Pulmonary artery endothelial cell (primary cell): ENCODE results near the gene GPR33. TPM values are rescaled to one million over a fixed set of nuclear protein-coding genes. Genes with fewer than 3 reads are reported as not detected.
A peak's percentile ranks its signal among the peaks of the same experiment; 100 is the strongest.
"Not testable (repeated sequence)": the region's sequence is repeated elsewhere in the genome, so short reads cannot be mapped to it uniquely, and the experiment has no call there.

Source experiments
- DNase-seq: peaks from one replicate; pipeline ENCODE4 v3.0.0-alpha.2; 2011; ENCODE audit warnings: low read depth, low spot score
- total RNA-seq: library from RNA; depleted of rRNA; stranded (reverse); fragments of >200 nt; gene quantifications from 2 replicates; pipeline ENCODE4 v1.2.3, GENCODE V29; 2014

The GPR33 gene
- total RNA-seq, 1 donor from 2014 or later, result not detected

DNA sequence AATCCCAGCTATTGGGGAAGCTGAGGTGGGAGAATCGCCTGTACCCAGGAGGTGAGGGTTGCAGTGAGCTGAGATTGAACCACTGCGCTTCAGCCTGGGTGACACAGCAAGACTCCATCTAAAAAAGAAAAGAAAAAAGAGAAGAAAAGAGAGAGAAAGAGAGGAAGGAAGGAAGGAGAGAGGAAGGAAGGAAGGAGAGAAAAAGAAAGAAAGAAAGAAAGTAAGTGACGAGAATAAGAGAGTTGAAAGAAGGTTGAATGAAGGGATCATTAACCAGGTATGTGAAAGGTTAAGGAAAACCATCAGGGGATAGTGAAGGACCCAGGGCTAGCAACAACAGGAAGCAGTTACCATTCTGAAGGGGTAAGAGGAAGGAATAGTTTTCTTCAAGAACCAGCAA, 26.3 kb downstream of the GPR33 start:
- no peak for DNase-seq

DNA sequence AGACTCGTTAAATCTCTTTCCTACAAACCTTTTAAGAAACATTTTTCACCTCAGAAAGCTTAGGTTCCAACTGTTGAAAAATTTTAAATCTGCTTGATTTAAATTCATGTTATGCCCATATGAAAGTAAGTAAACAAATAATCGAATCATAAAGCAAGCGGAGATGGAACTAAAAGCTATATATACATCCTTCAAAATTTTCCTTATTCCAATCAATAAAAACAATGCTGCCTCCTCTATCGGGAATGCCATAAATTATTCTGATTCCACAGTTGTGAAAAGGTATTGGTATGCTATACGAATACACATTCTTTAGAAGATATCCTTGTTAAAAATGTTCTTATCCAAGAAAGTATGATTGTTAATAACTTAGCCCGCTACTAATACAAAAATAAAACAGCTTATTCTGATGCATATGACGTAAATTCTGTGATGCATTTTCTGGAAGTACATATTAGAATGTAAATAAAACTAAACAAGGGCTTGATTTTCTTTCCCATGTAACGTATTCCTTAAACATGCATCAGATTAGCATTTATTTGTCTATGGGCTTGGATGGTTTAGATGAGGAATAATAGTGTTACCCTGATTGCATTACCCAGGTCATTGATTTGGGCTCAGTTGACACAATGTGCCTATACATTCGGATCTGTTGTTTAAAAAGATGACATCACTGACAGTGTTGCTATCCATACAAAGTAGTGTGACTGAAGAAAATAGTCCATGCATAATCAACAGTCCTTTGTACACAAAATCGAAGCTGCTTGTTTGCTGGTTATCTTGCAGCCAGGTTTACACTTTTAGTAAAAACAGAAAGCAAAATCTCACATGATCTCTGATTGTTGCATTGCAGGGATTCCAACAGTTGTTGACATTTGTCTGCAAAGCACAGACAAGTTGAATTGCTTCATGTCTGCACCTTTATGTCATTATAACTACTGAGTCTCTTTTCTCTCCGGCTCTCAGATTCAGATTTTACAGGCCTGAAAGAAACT, 29.9 kb downstream of the GPR33 start:
- no peak for DNase-seq

DNA sequence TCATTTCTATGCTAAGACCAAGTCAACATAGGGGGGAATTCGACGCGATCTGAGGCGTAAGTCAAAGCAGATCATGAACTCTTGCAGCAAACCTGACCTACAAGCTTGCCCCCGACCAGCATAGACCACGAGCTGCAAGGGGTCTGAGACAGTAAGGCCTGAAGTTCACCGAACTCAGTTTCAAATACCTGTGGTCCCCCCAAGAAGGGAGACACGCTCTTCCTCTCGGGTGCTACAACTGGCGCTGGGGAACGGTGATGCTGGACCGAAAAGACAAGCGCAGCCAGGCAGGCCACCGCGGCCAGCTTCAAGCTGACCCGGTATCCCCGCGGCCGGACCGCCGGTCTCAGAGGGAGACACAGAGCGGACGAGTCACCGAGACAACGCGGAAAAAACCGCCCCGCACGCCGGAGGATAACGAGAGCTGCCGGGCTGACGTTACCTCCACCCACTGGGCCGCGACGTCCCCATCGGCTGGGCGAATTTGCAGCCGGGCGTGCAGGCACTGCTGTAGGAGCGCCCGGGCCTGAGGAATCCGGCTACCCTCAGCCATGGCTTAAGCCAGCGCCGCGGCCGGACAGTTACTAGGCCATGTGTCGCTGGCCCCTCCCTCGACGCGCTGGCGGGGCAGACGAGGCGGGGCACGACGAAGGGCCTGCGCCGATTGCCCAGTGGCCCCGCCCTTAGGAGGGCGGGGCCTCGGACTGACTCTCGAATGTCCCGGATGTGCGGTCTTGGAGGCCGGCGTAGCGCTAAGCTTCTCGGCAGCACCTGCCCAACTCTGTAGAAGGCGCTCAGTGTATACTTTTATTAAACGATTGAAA, 30.8 kb downstream of the GPR33 start, which contains the start of gene DTD2:
TSS of gene DTD2 (minus strand) at position 666 of the 824 bp plus-strand sequence. CDS start at position 553, 113 bp downstream.
- DNase-seq, result peak; percentile 77

DNA sequence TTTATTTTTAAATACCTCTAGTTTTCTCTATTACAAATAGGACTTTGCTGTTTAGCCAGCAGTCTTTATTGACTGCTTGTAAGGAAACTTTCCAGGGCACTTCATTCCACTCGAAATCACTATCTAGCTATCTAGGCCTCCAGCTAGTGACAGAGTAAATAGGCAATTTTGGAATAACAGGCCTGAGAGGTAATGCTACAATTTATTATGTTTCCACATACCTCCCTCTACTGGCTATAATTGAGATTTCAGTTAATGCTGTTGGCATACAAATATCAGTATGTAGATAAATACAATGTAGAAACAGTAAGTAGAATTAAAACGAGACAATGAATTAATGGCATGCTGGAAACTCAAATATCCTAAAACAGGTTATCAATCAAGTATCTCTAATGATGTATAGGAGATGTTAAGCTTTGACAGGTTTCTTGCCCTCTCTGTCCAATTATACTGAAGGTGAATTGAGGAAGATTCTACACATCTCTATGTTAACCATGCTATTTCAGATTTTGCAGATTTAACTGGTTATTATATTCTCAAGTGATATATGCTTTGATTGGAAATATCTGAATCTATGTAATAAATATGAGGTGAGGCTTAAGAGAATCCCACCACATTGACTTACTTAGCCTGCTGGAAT, 37.7 kb downstream of the GPR33 start:
- DNase-seq, result no peak

DNA sequence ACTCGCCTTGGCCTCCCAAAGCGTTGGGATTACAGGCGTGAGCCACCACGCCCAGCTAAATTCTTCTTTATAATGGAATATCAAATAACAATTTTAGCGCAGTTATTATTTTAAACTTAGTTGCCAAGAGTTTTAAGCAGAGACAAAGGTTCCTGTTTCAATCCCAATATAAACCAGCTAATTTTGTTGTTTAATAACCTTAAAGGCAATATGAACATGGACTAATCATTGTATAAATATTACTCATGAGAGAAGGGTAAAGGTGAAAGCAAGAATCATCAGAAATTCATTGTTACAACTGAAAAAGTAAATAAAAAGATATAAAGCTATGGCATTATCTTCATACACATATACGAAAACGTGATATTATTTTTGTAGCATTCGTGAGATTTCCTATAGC, 38.7 kb downstream of the GPR33 start:
- no peak for DNase-seq

DNA sequence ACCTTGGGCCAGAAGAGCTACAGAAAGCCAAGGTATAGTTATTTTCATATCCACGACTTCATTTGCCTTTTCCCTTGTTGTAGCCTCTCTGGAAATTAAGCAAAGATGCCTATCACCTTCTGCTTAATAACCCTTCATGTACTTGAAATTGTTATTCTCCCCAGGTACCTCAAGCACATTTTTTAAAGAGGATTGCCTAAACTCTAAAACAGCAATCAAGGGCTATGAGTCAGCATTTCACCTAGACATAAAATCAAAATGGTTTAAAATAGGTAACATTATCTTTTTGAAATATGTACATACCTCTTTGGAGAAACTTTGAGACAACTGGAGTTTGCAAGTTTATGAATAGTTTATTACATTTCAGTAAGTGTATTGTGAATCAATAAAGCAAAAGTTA, 42.1 kb downstream of the GPR33 start:
- DNase-seq, result no peak

DNA sequence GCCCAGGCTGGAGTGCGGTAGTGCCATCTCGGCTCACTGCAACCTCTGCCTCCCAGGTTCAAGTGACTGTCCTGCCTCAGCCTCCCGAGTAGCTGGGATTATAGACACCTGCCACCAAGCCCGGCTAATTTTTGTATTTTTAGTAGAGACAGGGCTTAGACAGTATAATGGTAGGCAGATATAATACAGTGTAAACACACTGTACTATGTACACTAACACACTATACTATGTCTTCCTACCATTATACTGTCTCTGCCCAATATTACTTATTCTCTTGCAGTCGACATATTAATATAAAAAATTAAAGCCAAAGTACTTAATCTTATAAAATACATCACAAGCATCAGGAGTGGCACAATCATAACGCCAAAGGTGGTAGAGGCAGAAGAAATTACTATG, 45.6 kb downstream of the GPR33 start:
- no peak for DNase-seq

DNA sequence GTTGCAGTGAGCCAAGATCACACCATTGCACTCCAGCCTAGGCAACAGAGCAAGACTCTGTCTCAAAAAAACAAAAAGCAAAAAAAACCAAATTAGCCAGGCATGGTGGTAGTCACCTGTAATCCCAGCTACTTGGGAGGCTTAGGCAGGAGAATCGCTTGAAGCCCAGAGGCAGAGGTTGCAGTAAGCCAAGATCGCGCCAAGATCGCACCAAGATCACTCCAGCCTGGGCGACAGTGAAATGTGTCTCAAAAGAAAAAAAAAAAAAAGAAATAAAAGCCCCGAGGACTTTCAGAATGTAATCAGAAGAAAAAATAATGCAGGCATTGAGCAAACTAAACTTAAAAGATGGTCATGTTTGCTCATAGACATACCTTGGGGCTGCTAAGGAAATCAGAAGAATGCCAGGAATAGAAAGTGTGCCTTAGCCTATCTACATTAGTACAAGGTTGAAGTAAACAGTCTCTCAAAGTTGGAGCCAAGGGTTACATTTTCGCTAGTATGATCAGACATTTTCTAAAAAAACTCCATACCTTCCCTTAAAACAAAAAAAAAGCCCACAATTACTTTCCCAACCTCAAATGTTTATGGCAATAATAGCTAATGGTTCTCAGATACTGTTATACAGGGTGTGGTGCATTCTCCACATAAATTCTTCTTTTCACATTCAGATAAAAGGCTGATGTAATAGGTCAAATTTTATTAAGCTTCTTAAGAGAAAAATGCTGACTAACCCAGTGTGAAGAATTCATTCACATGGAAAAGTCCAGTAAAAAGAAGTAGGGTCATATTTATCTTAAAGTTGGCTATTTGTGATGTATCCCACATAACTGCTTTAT, 46.3 kb downstream of the GPR33 start:
- no peak for DNase-seq

DNA sequence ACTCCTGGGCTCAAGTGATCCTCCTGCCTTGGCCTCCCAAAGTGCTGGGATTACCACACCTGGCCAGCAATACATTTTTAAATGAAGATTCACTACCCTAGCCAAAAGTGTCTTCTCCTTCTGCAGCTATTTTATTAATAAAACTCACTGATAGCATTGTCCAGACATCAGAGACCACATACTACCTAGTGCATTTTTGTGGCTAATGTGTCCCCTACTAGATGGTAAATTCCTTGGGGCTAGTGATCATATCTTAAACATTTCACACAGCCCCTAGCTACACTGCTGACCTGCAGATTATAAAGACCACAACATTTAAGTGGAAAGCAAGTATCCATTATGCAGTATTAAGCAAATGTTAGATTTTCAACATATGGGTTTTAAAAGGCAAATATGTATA, 47.6 kb downstream of the GPR33 start:
- DNase-seq, result no peak

DNA sequence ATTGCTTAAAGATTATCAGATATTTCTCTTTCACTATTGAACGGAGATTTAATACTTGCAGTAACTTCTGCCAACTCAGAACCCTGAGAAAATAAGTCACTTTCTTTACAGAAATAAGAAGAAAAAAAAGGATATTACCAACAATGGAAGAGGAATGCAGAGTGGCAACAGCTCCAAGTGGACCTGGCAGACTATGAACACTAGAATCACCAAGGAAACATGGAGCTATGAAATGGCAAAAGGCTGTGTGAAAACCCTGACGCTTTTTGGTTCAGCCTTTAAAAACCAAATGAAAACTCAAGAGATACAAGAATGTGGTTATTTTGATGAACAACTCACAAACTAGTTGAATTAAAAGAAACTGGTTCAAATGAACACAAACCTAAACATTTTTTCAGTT, 48.3 kb downstream of the GPR33 start:
- no peak for DNase-seq

DNA sequence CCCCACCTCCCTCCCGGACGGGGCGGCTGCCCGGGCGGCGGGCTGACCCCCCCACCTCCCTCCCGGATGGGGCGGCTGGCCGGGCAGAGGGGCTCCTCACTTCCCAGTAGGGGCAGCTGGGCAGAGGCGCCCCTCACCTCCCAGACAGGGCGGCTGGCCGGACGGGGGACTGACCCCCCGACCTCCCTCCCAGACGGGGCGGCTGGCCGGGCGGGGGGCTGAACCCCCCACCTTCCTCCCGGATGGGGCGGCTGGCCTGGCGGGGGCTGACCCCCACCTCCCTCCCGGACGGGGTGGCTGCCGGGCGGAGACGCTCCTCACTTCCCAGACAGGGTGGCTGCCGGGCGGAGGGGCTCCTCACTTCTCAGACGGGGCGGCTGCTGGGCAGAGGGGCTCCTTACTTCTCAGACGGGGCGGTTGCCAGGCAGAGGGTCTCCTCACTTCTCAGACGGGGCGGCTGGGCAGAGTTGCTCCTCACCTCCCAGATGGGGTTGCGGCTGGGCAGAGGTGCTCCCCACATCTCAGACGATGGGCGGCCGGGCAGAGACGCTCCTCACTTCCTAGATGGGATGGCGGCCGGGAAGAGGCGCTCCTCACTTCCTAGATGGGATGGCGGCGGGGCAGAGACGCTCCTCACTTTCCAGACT, 50.7 kb downstream of the GPR33 start:
- DNase-seq, result not testable (repeated sequence)

DNA sequence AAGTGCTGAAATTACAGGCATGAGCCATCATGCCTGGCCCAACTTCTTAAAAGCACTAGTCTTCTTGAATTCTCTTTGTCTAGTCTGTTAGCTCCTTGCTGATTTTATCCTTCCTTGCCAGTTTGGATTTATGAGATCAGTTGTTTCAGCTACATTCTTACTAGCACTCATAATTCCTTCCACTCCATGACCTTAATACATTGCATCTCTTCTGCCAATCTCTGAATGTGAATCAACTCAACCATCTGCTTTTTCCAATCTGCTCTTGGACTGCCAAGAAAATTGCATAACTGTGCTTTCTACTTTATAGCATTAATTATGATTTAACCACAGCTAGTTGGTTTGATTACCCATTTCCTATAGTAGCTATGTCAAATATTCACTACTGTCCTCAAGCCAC, 52.6 kb downstream of the GPR33 start:
- no peak for DNase-seq

Other genes with a start within 250 kb of the GPR33 start
- gene HEATR5A, start 67.5 kb downstream of the GPR33 start, total RNA-seq, result 28.0 and 47.3 TPM in 2 replicates
- 32.6 and 33.9 TPM in 2 replicates for gene DTD2, start 30.5 kb downstream of the GPR33 start, total RNA-seq
- 5.9 and 7.2 TPM in 2 replicates for gene NUBPL, start 73.4 kb upstream of the GPR33 start, total RNA-seq